A673 (cell line): Measurements from ENCODE around the gene DUSP15. TPM values are rescaled to one million over a fixed set of nuclear protein-coding genes. Genes with fewer than 3 reads are reported as not detected.

Source experiments
- BruUV-seq: library from RNA; stranded (reverse); fragments of 400-500 nt; replicated peaks from 2 replicates; lab custom pipeline; 2021; lab: Mats Ljungman, UMichigan
- CTCF ChIA-PET: fragments of 300-600 bp; sonication (Branson Sonifier 250); formaldehyde crosslinking; loops from one replicate; lab custom pipeline; 2022; ENCODE audit warnings: antibody characterized with exemption; lab: Charles Lee
- POLR2A ChIA-PET: fragments of 300-600 bp; sonication (Branson Sonifier 250); formaldehyde crosslinking; loops from one replicate; lab custom pipeline; 2022; ENCODE audit warnings: antibody characterized with exemption; ENCODE audit not compliant: low non-redundant PET; lab: Charles Lee
- DNase-seq: peaks from one replicate; pipeline ENCODE4 v3.0.0-alpha.2; 2015; ENCODE audit warnings: low spot score
- H3K27ac ChIP-seq: fragments of 200-600 bp; sonication (generic); 2 replicates; pipeline ENCODE4 v1.5.1; 2016; ENCODE audit warnings: mixed run types, low read depth, mild to moderate bottlenecking, mixed read lengths, antibody characterized with exemption, low read length; ENCODE audit not compliant: poor library complexity, severe bottlenecking
- H3K27me3 ChIP-seq: fragments of 200-600 bp; sonication (generic); replicated peaks from 2 replicates; pipeline ENCODE4 v1.6.1; 2017; ENCODE audit warnings: mixed run types, low read depth, mild to moderate bottlenecking, mixed read lengths, antibody characterized with exemption, low read length; ENCODE audit not compliant: insufficient read depth, poor library complexity
- H3K36me3 ChIP-seq: fragments of 200-600 bp; sonication (generic); 2 replicates; pipeline ENCODE4 v1.6.1; 2016; ENCODE audit warnings: mixed run types, mild to moderate bottlenecking, mixed read lengths, antibody characterized with exemption, low read length; ENCODE audit not compliant: insufficient read depth, poor library complexity, severe bottlenecking
- H3K4me1 ChIP-seq: fragments of 200-600 bp; sonication (generic); 2 replicates; pipeline ENCODE4 v1.6.1; 2017; ENCODE audit warnings: mixed run types, mild to moderate bottlenecking, mixed read lengths, antibody characterized with exemption, low read length; ENCODE audit not compliant: insufficient read depth, poor library complexity, severe bottlenecking
- H3K4me3 ChIP-seq: fragments of 200-600 bp; sonication (generic); 2 replicates; pipeline ENCODE4 v1.5.1; 2016; ENCODE audit warnings: low read depth, mixed run types, mild to moderate bottlenecking, mixed read lengths, low read length; ENCODE audit not compliant: poor library complexity, severe bottlenecking
- H3K9me3 ChIP-seq: fragments of 200-600 bp; sonication (generic); 2 replicates; pipeline ENCODE4 v1.6.1; 2016; ENCODE audit warnings: mixed run types, low read depth, mild to moderate bottlenecking, mixed read lengths, antibody characterized with exemption, low read length; ENCODE audit not compliant: poor library complexity, severe bottlenecking
- CTCF ChIP-seq: fragments of 300-800, 200-600 bp; sonication (generic); conservative IDR thresholded peaks from 2 replicates; pipeline ENCODE4 v1.5.1; 2017; ENCODE audit warnings: low read depth, mild to moderate bottlenecking, antibody characterized with exemption, low read length, moderate library complexity, mixed read lengths
- EZH2 ChIP-seq: fragments of 200-600 bp; sonication (generic); IDR thresholded peaks from 2 replicates; pipeline ENCODE4 v1.6.1; 2017; ENCODE audit warnings: borderline replicate concordance, low read depth, mild to moderate bottlenecking, mixed read lengths, antibody characterized with exemption, low read length; ENCODE audit not compliant: poor library complexity, severe bottlenecking
- intact Hi-C: fragments of 100-400 bp; cut with micrococcal nuclease; formaldehyde crosslinking; loops from one replicate; pipeline ENCODE4 v1.10.0; 2022; ENCODE audit not compliant: unreplicated experiment
- total RNA-seq: library from RNA; stranded (reverse); gene quantifications from 2 replicates; pipeline ENCODE4 v1.2.3, GENCODE V29; 2021

The DUSP15 gene
- total RNA-seq, 1 experiment from 2014 or later, result not detected

GRCh38 chr20:31833931-31834521, 36.3 kb downstream of the DUSP15 start:
- no peak for TF ChIP-seq CTCF
- TF ChIP-seq EZH2, result no peak
- no peaks in the 10 kb centered on the region for H3K36me3 ChIP-seq
- POLR2A ChIA-PET, result no interaction called here
- H3K4me3 ChIP-seq, result no peak overlapping the region
- intact Hi-C loops, result no loop called here
- CTCF ChIA-PET, result interaction anchor here (0.6 kb wide), 1 partner anchor 221 kb away, joined by 4 read pairs; no protein-coding TSS in a partner anchor
- H3K9me3 ChIP-seq, result no peaks in the 10 kb centered on the region
- H3K4me1 ChIP-seq, result no peaks in the 10 kb centered on the region
- no peaks in the 10 kb centered on the region for H3K27me3 ChIP-seq
- DNase-seq, result no peak
- no peak overlapping the region for H3K27ac ChIP-seq
- BruUV-seq, result no TSS peak

GRCh38 chr20:31833130-31833930, 37.0 kb downstream of the DUSP15 start:
- H3K27ac ChIP-seq, result no peak overlapping the region
- H3K4me3 ChIP-seq, result no peak overlapping the region
- H3K27me3 ChIP-seq, result no peaks in the 10 kb centered on the region
- peak; percentile 43 for DNase-seq
- H3K9me3 ChIP-seq, result no peaks in the 10 kb centered on the region
- POLR2A ChIA-PET, result no interaction called here
- BruUV-seq, result no TSS peak
- no peak for TF ChIP-seq EZH2
- TF ChIP-seq CTCF, result peak; percentile 85
- intact Hi-C loops, result no loop called here
- H3K4me1 ChIP-seq, result no peaks in the 10 kb centered on the region
- no peaks in the 10 kb centered on the region for H3K36me3 ChIP-seq
- CTCF ChIA-PET, result no interaction called here

- BruUV-seq, result no TSS peak
- Histone ChIP-seq H3K27ac (no peak overlapping the region), H3K4me1 (no peaks in the 10 kb centered on the region), H3K9me3 (no peaks in the 10 kb centered on the region), H3K36me3 (no peaks in the 10 kb centered on the region), H3K27me3 (no peaks in the 10 kb centered on the region), H3K4me3 (no peak overlapping the region)
- ChIA-PET POLR2A (no interaction called here), CTCF (no interaction called here)
- DNase-seq, result no peak
- intact Hi-C loops, result no loop called here
- TF ChIP-seq CTCF (no peak), EZH2 (no peak)
Observed at GRCh38 chr20:31831771-31832306, 38.5 kb downstream of the DUSP15 start.
